LNCAP (cell line): ENCODE data around the gene FOLR1.

Experiments used
- CTCF ChIP-seq: fragments of 450-650 bp; IDR thresholded peaks from 2 replicates; pipeline ENCODE4 v1.5.1; 2017; ENCODE audit warnings: mild to moderate bottlenecking

FOLR1 gene

DNA sequence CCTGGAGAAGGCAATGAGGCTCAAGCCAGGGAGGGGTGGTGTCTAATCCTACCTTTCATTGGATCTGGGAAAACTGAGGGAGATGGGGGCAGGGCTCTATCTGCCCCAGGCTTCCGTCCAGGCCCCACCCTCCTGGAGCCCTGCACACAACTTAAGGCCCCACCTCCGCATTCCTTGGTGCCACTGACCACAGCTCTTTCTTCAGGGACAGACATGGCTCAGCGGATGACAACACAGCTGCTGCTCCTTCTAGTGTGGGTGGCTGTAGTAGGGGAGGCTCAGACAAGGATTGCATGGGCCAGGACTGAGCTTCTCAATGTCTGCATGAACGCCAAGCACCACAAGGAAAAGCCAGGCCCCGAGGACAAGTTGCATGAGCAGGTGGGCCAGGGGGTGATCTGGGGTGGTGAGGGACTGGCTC lies at the start of gene FOLR1:
Gene FOLR1 (plus strand): TSS at position 180 of the 421 bp plus-strand sequence. CDS start 34 bp downstream, at position 214.
- no peak for TF ChIP-seq CTCF

DNA sequence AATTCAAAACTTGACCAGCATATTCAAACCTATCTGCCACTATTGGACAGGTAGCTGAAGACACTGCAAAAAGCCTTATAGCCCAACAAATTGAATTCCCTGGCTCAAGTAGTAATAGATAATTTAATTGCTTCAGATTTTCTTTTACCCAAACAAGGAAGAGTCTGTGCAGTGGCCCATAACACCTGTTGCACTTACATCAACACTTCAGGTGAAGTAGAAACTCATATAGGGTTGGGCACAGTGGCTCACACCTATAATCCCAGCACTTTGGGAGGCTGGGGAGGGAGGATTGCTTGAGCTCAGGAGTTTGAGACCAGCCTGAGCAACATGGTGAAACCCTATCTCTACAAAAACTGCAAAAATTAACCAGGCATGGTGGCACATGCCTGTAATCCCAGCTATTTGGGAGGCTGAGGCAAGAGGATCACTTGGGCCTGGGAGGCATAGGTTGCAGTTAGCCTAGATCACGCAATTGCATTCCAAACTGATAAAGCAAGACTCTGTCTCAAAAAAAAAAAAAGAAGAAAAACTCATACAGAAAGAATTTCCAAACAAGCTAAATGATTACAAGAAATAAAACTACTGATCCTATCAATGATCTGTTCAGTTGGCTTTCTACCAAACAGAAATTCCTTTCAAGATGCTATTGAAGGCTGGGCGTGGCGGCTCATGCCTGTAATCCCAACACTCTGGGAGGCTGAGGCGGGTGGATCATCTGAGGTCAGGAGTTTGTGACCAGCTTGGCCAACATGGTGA lies 47.0 kb upstream of the FOLR1 start:
- TF ChIP-seq CTCF = no peak

- TF ChIP-seq CTCF = no peak
These were observed 45.3 kb upstream of the FOLR1 start for GRCh38 chr11:72146625-72147024.

DNA sequence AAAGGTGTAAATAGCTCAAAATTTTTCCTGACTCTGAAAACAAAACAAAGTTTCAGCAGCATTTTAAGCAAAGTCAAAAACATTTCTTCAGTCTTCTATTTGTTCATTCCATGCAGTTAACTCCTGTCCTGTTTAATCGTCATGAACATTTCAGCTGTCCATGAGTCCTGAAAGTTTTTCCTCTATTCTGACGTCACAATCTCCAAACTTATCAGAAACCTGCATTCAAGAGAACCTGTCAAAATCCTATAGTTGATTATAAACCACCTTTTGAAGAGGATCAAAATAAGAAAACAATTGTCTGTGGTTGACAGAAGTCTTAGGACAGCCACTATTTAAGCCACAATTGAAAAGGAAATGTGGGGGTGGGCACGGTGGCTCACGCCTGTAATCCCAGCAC lies 41.1 kb upstream of the FOLR1 start:
- no peak for TF ChIP-seq CTCF

DNA sequence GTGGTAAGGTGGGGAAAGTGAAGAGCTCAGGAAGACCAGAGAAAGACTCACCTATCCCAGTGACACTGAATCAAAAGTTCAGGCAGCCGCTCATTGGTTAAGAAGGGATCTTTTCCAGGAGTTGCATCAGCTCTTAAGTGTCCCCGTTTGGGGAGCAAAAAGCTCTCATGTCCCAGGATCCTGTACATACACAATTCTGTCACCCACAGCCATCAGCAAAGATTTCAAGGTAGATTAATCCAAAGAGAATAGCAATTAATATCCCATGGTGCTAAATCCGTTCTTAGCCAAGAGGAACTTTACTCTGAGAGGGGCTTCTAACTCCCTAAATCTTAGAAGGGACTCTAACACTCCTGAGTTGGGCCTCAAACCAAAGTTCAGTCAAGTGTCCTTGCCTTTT lies 37.1 kb upstream of the FOLR1 start:
- TF ChIP-seq CTCF = no peak

- TF ChIP-seq CTCF = no peak
These were observed 36.2 kb upstream of the FOLR1 start for GRCh38 chr11:72155751-72156150.

DNA sequence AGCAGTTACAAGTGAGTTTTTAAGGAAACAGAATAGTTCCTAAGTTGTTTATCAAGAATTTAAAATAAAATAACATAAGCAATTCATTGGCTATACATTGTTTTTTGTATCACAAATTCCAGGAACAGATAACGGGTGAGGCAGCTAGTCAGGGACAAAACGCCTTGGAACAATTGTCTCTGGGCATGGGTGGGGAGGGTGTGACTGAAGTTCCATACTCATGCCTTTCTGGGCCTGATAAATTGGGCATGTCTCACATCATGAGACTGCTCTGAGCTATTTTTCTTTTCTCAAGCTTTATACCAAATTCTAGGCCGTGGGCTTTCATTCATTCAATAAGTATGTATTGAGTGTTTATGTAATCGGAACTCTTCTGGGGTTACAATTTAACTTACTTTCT lies 34.8 kb upstream of the FOLR1 start:
- TF ChIP-seq CTCF = no peak

DNA sequence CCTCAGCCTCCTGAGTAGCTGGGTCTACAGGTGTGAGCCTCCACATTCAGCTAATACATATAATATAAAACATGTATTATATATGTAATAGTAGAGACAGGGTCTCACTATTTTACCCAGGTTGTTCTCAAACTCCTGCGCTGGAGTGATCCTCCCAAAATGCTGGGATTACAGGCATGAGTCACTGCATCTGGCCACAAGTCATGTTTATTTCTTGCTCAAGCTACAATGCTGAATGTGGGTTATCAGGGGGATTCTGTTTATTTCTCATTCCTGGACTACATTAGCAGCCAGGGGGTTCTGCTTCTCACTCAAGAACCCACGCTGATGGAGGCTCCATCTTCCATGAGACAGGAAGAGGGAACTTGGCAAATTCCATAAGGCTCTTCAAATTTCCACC lies 31.6 kb upstream of the FOLR1 start:
- TF ChIP-seq CTCF = no peak
